ENCODE results near the gene BMF.
A peak's percentile ranks its signal among the peaks of the same experiment; 100 is the strongest.
"Not testable (repeated sequence)": the region's sequence is repeated elsewhere in the genome, so short reads cannot be mapped to it uniquely, and the experiment has no call there.

BMF gene

DNA sequence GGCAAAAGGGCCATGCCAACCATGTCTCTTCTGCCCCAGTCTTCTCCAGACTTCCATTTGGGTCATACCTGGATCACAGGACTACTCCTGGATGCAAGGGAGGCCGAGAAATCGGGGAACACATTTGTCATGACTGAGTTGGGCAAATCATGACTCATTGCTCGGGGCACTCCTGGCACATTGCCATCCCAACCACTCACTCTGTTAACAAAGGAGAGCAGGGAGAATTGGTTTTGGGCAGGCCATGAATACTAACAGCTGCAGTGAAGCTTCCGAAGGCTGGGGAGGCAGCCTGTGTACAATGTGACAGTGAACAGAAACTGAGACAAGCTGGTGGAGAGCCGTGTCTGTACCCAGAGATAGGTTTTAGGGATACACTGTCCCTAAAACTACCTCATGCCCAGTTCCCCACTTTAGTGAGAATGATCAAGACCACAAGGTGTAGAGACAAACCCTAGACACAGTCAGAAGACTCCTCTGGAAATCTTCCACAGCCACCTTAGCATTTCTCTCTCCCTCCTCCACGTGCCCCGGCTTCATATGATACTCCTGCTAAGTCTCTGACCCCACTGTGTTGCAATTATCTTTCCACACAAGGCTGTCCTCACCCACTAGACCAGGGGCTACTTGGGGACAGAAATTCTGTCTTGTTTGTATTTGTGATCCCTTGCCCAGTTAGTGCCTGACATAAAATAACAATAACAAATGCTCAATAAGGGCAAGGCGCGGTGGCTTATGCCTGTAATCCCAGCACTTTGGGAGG is 41.7 kb upstream of the BMF start:
- peak; percentile 63 to 73 for DNase-seq (ENCODE audit: low read depth in 2 of 2)
- TF ChIP-seq, protein P1, sequence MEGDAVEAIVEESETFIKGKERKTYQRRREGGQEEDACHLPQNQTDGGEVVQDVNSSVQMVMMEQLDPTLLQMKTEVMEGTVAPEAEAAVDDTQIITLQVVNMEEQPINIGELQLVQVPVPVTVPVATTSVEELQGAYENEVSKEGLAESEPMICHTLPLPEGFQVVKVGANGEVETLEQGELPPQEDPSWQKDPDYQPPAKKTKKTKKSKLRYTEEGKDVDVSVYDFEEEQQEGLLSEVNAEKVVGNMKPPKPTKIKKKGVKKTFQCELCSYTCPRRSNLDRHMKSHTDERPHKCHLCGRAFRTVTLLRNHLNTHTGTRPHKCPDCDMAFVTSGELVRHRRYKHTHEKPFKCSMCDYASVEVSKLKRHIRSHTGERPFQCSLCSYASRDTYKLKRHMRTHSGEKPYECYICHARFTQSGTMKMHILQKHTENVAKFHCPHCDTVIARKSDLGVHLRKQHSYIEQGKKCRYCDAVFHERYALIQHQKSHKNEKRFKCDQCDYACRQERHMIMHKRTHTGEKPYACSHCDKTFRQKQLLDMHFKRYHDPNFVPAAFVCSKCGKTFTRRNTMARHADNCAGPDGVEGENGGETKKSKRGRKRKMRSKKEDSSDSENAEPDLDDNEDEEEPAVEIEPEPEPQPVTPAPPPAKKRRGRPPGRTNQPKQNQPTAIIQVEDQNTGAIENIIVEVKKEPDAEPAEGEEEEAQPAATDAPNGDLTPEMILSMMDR (IDR thresholded peaks at IDR 0.05; ENCODE audit: low read depth, low read length), result no peak
- no peak overlapping the region for H3K4me3 ChIP-seq (replicated peaks in 1 of 2; ENCODE audit: low read depth in 2 of 2, low read length in 2 of 2)

DNA sequence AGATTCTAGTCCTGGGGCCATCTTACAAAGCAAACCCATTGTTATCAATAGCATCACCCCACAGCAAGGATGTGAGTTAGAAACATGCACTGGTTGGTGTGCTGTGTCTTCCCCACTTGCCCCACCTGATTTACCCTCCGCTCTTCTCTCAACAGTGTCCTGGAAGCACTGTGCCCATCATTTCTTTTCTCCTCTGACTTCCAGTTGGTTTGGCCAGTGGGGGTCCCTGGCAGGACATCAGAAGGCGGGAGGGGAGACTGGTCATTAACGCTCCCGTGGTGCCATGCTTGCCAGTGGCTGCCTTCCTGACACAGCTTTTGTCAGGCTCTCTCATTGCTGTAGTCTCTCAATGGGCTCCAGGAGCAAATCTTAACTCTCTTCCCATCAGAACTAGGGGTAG is 40.7 kb upstream of the BMF start:
- TF ChIP-seq, protein P1 (IDR thresholded peaks at IDR 0.05; ENCODE audit: low read depth, low read length), result no peak
- H3K4me3 ChIP-seq (replicated peaks in 1 of 2; ENCODE audit: low read depth in 2 of 2, low read length in 2 of 2), result no peak overlapping the region

DNA sequence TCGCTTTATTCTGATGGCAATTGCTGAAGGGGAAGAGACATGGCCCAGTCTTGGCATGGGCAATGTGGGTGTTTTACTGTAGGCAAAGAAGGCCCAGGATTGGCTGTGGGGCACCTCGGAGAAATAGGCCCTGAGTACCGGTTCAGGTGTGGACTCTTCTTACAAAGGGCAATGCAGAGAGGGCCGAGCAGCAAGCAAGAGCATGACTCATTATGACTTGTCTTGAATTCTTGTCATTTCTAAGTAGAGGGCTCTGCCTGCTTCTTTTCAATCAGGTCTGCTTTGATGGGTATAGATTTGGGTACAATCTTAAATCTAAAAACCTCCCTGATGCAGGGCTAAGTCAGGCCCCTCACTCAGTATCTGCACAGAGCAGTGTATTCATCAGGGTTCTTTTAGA is 37.4 kb upstream of the BMF start:
- DNase-seq (ENCODE audit: low read depth in 2 of 2), result peak; percentile 14 to 42
- TF ChIP-seq, protein P1 (IDR thresholded peaks at IDR 0.05; ENCODE audit: low read depth, low read length), result no peak
- no peak overlapping the region for H3K4me3 ChIP-seq (replicated peaks in 1 of 2; ENCODE audit: low read depth in 2 of 2, low read length in 2 of 2)

More for the DNA sequence above, 40.7 kb upstream of the BMF start:
- no peak for DNase-seq (ENCODE audit: low read depth in 2 of 2)

DNA sequence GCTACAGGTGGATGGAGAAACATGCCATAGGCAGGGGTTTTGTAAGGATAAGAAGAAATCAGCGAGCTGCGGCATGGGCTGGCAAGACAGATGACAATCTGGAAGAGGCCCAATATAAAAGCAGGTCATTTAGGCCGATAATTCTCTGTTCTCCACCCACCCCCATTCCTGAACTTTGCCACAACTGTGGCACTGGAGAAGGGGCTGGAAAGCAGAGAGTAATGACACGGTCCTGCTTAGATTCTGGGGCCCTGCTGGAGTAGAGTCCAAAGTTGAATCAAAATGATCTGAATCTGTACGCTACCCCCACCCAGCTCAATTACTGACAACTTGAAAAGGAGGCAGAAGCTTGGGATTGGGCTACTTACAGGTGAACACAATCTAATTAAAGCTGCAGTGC is 33.7 kb upstream of the BMF start:
- H3K4me3 ChIP-seq (replicated peaks in 1 of 2; ENCODE audit: low read depth in 2 of 2, low read length in 2 of 2), result no peak overlapping the region
- TF ChIP-seq, protein P1 (IDR thresholded peaks at IDR 0.05; ENCODE audit: low read depth, low read length), result no peak
- DNase-seq (ENCODE audit: low read depth in 2 of 2), result no peak

DNA sequence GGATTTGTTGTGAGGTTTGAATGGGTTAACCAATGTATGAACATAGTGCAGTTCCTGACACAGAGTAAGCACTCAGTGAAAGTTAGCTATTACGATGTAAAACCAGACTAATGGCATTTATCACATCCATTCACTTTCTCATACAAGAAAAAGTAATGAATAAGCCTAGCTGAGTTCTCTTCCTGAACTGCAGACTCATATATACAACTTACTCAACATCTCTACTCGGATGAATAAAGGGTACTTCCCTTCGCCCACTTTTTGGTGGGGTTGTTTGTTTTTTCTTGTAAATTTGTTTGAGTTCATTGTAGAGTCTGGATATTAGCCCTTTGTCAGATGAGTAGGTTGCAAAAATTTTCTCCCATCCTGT is 29.5 kb upstream of the BMF start:
- not testable (repeated sequence) for DNase-seq (ENCODE audit: low read depth in 2 of 2)

DNA sequence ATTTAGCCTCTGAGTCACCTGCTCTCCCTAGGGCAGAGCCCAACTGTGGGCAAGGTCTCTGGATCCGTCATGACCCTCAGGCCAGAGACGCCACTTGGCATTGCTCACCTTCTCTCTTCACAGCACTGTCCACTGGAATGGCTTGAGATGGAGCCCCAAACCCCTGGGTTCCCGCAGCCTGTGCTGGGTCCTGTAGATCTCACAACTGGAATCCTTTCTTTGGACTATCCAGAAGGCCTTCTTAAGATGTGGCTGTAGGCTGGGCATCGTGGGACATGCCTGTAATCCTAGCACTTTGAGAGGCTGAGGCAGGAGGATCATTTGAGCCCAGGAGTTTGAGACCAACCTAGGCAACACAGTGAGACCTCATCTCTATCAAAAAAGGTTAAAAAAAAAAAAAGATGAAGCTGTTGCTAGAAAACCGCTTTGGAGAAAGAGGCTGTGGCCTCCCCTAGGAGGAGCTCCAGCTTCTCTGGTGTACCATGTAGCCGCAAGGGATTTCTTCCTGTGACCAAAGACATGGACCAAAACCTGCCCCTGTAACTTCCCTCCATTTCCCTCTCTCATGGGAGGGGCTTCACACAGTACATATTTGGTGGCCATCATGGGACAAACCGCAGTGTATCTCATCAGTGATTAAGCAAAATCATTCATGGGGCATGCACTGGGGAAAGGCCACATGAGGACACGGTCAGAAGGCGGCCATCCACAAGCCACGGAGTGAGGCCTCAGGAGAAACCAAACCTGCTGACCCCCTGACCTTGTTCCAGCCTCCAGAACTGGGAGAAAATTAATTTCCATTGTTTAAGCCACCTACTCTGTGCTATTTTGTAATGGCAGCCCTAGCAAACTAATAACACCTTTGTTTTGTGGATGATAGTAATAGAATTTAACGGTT is 28.9 kb upstream of the BMF start:
- no peak for DNase-seq (ENCODE audit: low read depth in 2 of 2)
- TF ChIP-seq, protein P1 (IDR thresholded peaks at IDR 0.05; ENCODE audit: low read depth, low read length), result no peak
- H3K4me3 ChIP-seq (replicated peaks in 1 of 2; ENCODE audit: low read depth in 2 of 2, low read length in 2 of 2), result no peak overlapping the region

More for the DNA sequence above, 29.5 kb upstream of the BMF start:
- H3K4me3 ChIP-seq (replicated peaks in 1 of 2; ENCODE audit: low read depth in 2 of 2, low read length in 2 of 2), result not testable (repeated sequence)

All from cardiac fibroblast (primary cell).